NCI-H128 (cell line): ENCODE data around the gene SLC25A51.
"Not testable (repeated sequence)": the region's sequence is repeated elsewhere in the genome, so short reads cannot be mapped to it uniquely, and the experiment has no call there.

Source experiments
- DNase-seq: peaks from one replicate; lab custom pipeline; 2025; ENCODE audit not compliant: unreplicated experiment; lab: John Stamatoyannopoulos, UW

Gene SLC25A51

DNA sequence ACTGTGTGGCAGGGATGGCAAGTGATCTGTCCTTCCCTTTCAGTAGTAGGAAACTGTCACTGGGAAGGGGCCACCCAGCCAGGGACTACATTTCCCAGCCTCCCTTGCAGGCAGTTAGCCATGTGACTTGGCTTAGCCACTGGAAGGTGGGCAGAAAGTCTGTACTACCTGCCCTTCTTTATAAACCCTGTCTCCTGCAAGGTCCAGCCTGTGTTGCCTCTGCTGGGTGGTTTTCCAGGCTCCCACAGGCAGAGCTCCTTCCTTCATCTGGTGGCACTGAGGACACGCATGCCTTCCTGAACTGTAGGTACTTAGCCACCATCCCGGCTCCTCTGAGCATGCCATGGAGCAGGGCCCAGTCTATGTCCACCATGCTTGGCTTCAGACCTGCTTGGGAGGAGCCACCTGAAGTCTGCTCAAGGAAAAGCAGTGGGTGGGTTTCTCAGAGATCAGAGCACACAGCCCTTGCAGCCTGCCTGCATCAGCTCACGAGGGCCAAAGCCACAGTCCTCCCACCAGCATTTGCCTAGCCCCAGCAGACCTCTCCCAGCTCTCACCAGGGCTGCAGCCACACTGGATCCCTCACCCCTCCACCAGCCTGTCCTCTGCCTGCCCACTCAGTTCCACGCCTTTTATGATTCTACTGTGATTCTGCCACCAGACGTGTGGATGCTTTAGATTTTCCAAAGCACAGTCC lies 16.7 kb upstream of the SLC25A51 start:
- DNase-seq = no peak

DNA sequence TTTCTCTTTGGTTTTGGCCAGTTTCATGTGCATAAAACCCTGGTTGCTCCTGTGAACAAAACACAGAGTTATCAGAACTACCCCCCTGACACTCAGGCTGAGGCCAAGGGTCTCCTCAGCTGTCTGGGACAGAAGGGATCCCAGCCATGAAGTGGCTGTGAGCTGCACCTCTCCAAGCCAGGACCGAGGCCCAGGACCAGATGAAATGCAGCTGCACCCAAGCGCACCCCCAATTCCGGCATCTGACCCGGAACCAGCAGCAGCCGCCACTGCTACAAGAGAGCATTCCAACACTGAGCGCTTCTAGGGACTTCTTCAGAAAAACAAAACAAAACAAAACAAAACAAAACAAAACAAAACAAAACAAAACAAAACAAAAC lies 16.0 kb upstream of the SLC25A51 start:
- DNase-seq = no peak

DNA sequence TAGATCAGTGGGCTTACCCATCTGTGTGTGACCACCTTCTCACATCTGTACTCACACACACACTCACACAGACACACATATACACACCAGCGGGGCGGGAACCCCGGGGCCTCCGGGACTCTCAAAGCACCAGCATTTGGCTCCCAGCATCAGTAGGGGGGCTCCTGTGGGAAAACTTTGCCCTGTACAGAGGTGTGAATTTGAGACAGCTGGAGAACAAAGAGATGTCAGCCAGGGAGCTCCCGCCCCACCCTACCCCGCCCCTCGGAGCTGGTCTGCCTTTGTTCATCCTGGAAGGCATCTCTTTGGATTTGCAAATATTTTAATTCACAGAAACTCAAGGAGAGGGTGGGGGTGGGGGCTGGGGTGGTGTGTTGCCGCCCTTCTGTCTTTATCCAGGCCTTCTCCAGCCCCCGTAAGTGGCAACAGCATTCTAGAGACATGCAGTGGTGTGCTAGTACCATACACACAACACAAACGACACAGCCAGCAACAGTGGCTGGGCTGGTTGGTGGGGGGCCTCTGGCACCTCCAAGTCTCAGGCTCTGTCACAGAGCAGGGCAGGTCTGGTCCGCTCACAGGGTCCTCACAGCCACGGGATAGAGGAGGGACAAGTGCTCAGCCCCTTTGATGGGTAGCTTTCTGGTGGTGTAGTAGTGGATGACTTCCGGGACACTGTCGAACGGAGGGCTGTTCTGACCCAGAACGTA lies 15.5 kb upstream of the SLC25A51 start:
- DNase-seq = no peak

DNA sequence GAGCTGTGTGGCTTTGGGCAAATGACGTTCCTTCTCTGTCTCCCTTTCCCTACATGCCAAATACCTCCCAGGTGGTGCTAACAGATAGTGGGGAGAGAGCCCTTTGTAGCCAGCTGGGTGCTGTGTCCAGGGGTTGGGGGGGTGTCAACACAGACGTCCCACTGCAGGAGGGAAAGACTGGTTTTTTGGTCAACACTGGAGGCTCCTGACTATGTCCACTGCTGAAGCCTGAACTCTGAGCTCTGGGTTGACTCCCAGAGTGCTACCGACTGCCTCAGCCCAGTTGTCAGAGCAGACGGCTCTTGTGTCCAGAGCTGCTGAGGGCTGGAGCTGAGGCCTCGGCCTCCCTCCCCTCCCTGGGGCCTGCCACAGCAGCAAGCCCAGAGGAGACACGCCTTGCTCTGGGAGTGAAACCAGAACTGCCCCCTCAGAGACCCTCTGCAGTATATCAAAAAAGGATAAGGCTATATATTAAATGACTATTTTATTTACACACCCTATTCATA lies 14.8 kb upstream of the SLC25A51 start:
- no peak for DNase-seq

DNA sequence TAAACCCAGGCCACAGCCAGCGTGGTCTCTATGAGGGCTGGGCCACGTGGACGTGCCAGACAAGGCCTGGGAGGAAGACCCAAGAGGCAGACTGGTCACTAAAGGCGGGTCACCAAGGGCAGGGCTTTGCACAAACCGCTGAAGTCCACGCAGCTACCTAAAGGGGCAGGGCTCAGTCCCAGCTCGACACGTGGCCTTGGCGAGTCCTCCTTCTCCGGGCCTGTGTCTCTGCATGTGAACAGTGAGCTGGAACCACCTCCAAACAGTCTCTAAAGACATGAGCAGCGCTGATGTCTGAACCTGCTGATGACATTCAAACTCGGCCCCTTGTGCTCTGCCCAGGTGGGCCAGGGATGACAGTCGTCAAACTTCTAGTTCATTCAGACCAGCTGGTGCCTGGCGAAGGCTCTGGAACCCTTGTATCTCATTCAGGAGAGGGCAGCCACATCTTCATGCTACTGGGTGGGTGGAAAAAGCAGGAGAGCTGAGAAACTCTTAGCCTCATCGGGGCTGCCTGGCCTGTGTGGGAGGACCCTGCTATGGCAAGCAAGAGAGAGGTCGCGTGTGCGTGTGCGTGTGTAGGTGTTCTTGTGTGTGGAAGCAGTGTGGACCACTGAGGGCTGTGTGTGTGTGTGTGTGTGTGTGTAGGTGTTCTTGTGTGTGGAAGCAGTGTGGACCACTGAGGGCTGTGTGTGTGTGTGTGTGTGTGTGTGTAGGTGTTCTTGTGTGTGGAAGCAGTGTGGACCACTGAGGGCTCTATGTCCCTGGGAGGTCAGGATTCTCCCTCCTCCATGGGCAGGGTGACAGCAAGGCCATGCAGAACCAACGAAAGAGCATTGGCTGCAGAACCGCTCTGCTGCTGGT lies 14.1 kb upstream of the SLC25A51 start:
- DNase-seq = no peak

DNA sequence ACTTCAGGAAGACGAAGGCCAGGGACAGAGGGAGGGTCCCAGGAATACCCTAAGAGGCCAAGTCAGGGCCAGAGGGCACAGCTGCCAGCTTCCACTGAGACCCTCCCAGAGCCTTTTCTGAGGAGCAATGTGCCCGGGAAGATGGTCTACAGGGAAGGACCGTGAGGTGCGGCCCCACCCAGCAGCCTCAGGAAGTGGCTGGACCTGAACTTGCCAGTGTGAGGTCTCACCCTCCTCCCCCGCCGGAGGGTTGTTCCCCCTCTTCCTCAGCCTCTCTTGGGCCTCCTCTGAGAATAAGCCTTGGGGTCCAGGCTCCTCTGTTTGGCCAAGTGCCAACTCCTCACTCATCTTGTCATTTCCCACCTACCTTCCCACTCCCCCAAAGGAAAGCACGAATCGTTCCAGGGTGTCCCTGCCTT lies 13.4 kb upstream of the SLC25A51 start:
- no peak for DNase-seq

DNA sequence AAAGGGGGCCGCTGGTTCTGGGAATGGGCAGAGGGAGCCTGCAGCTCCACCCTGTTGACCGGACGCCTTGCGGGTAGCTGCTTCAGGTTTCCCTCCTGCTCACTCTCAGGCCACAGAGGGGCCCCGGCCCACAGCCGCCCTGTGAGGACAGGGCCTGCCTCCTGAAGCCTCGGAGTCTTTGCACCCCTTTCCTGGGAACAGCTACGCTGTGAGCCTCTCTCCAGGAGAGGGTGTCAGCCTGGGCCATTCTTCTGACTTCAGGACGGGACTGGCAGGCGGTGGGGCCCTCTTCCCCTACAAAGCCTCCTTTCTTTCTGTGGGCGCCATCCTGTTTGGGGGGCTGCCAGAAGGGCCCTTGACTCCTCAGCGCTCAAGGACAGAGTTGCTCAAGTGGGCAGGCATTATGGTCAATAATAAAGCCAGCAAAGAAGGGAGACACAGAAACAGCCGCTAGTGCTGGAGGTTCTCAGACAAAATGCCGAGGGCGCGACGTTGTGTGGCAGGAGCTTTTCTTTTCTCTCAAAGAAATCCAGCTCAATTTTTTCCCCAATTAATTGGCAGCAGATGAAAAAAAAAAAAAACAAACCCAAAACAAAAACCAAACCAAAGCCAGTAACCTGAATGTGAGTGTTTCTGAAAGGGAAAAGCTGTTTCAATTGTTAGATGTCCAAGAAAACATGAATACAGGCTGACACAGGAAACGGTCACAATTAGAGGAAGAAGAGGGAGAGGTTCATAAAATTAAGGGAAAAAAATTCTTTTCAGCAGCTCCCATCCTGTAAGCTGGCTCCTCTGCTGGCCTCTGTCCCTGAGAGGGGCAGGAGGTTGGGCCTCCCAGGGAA lies 12.8 kb upstream of the SLC25A51 start:
- no peak for DNase-seq

DNA sequence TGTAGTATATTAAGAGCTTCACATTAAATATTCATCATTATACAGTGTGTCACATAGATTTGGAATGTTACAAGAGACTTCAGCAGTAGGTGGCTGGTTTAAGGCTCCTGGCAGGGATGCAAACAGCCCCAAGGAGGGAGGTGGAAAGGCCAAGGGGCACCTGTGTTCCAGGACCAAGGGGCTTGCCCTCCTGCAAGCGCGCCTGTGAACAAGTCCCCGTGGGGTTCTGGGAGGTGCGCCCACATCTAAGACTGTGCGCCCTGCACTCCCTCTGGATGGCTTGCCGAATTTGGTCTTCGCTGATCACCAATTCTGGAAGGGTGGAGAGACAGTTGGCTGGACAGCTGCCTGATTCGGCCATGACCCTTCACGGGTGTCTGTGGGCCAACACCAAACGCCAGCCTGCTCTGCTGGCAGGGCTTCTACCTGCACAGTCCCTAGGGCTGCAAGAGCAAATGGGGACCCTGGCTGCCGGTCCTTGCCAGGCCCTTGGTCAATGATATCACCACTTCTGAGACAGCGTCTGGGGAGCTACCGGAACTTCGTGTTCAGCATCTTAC lies 12.1 kb upstream of the SLC25A51 start:
- DNase-seq = no peak

DNA sequence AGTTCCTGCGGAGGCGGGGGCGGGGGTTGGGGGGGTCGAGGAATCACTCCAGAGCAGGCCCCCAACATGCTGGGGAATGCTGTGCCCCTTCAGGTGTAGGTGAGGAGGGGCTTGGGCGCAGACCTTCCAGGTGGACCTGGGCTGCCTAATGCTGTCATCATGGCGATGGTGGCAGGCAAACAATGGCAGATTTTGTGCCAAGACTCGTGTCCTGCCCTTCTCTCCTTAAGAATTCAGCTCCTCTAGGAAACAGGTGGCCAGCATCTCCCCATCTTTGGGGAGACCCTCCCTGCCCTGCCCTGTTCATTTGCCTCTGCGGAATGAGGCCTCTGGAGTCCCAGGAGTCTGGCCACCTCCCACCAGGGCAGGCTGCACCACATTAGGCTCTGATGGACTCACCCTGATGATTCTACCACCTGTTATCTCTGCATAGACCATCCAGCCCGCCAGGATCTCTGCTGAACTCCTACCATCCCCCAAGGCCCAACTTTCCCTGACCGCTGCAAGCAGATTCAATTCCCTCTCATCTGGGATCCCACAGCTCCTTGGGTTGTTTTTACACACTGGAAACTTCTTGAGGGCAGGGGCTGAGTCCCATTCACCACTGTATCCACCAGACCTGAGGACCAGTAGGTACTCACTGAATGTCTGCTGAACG lies 10.9 kb upstream of the SLC25A51 start:
- no peak for DNase-seq

DNA sequence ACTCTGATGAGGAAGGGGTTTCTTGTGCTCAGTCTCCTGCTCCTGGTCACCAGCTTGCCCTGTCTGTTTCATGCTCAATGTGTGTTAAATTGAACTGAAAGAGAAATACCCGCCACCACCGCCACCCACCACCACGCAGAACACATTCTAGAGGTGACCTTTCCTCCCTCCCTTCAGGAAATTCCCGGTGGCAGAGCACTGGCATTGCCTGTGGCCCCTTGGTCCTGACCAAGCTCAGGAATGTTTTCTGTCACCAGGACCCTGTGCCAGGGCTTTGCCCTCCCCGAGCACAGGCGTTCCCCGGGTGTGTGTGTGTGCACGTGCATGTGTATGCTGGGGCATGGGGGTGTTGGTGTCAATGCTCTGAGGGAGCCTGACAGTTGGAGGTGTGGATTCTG lies 10.2 kb upstream of the SLC25A51 start:
- DNase-seq = no peak

DNA sequence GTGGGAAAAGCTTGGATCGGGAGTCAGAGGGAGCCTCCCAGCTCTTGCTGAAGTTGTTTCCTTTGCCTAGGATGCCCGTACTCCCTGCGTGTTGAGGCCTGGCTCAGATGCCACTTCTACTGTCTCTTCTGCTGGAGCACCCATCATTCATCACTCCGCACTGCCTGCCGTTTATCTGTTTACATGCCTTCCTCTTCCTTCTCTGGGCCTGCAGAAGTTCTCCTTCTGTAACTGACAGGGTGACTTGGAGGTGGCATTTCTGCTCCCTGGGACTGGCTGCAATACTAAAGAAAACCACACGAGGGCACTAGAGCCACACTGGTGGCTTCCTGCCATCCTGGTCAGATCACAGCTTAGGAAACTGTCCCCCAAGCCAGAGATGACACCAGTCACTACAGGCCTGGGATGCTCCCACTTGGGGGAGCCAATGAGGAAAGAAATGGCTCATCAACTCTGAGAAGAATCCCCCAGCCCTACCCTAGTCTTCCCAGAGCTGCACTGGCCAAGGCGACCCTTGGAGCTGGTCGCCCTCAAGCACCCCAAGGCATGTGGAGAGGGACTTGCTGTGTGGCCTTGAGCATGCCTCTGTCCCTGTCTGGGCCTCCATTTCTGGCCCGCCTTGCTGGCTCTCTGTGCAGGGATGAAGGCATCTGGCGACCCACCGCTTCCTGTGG lies 9.7 kb upstream of the SLC25A51 start:
- peak; percentile 63 for DNase-seq

DNA sequence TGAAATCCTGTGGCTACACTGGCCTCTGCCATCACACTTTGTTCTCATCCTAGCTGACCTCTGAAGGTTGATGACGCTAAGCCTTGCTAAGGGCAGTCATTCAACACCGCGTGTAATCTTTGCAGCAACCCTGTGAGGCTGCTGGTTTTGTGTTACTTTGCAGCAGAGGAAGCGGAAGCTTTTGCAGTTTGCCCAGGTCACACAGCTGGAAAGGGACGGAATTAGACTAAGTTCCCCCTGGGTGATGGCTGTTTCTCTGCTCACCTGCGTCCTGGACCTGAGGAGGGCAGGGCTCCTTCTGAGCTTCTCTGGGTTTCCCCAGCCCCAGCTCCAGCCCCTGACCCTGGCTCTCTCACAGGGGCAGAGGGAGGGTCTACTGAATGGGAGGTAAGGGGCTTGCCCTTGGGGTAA lies 7.3 kb upstream of the SLC25A51 start:
- DNase-seq = no peak

DNA sequence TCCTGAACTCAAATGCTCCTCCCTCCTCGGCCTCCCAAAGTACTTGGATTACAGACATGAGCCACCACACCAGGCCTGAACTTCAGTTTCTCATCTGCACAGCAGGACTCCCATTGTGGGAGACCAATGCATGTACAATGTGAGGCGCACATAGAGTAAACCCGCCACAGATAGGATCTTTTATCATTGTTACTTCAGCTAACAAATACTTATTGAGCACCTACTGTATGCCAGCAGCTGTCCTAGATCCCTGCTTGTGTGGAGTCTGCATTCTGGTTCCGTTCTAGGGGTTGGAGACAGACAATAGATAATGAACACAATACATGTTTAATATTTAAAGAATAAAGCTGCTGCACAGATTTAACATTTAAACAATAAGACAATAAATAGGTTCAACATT lies 6.3 kb upstream of the SLC25A51 start:
- no peak for DNase-seq

DNA sequence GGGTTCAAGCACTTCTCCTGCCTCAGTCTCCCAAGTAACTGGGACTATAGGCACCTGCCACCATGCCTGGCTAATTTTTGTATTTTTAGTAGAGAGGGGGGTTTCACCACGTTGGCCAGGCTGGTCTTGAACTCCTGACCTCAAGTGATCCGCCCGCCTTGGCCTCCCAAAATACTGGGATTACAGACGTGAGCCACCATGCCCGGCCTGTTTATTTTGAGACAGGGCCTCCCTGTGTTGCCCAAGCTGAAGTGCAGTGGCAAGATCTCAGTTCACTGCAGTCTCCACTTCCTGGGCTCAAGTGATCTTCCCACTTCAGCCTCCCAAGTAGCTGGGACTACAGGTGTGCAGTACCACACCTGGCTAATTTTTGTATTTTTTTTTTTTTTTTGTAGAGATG lies 5.9 kb upstream of the SLC25A51 start:
- not testable (repeated sequence) for DNase-seq

DNA sequence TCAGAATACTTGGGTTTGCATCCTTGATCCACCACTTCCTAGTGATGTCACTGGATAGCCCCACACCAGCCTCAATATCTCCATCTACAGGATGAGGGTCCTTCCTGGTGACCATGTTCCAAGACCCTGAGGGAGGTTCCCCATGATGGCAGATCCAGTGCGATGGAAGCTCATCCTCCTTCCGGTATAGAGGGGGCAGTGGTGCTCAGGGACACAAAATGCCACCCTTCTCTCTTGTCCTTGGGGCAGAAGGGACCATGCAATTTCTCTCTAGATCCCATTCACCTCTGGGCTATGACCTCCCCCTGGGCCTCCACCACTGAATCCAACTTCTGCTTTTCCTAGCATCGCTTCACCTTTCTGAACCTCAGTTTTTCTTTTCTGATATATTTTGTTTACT lies 5.4 kb upstream of the SLC25A51 start:
- no peak for DNase-seq

DNA sequence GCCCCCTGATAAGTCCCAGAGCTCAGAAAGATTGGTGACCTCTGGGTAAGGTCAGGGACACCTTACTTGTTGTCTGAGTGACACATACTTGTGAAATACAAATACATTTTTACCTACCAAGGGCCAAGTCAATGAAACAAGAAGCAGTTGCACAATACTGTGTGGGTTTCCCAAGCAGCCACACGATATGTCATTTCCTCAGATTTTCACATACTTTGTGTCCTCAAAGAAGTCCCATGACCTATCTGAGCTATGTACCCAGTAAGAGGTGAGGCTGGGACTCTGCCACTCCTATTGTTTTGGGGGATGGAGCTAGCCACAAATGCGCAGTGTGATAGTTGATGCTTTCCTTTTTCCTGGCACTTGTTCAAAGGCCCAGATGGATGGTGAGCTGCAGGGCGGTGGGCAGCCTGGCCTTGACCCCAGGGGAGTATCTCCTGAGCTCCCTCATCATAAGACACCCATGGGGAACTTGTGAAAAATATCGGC lies 4.8 kb upstream of the SLC25A51 start:
- no peak for DNase-seq

DNA sequence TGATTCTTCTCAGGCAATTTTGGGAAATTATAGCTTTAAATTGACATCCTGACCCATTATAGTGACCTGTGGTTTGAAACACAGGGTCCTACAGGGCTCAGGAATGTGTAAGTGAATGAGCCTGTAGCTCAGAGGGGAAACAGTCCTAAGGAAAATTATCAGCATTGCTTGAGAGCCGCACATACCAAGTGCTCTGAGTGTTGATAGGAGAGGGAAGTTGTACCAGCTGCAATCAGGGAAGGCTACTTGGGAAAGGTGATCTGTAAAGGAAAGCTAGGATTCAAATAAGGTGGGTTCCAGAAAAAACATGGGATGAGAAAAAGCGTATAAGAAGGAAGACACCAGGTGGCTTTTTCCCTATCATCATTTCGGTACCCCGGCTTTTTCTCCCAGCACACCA lies 4.4 kb upstream of the SLC25A51 start:
- DNase-seq = no peak

DNA sequence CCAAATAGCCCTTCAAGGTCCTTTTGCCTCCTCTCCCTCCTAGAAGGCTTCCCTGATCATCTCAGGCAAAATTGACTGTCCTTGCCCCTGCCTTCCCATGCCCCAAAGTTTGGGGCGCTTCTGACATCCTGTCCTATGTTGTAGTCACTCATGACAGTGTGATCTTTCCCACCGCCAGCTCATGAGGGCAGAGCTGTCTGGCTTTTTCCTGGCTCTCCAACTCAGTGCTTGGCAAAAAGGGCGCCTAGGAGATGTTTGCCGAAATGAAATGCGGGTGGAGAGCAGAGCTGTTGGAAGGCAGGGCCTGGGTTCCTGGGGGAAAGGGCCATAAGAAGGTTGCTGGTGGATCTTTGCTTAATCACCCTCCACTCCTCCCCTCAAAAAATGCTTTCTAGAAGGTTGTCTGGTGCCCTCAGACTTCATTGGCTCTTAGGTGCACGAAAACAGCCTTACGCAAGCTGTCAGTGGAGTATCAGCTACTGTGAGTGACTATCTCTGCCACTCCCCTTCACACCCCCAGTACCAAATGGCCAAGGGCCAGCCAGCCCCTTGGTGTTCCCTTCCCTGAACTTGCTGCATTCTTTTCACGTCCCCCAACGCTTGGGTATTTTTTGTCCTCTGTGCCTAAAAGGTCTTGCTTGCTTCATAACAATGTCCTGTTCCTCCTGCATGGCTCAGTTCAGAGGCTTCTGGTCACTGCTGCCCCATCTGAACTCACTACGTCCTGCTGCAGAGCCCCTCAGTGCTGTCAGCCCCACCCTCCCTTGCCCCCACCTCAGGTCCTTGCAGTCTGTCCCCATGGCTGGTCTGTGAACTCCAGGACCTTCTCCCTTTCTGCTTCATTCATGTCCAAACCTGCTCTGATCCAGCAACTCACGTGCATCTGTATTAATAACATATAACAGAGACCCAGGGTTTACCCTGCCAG lies 2.6 kb upstream of the SLC25A51 start:
- no peak for DNase-seq
